Measurements from ENCODE around the gene ZNF587. TPM values are rescaled to one million over a fixed set of nuclear protein-coding genes. Genes with fewer than 3 reads are reported as not detected.
"Not testable (repeated sequence)": the region's sequence is repeated elsewhere in the genome, so short reads cannot be mapped to it uniquely, and the experiment has no call there.

The ZNF587 gene
- total RNA-seq, 6 experiments from 2014 or later = 22.6 to 28.6 (median 25.3) TPM

- peaks cover 97% of the 10 kb centered on the region for H3K9me3 Mint-ChIP-seq
- TF ChIP-seq, protein P1, sequence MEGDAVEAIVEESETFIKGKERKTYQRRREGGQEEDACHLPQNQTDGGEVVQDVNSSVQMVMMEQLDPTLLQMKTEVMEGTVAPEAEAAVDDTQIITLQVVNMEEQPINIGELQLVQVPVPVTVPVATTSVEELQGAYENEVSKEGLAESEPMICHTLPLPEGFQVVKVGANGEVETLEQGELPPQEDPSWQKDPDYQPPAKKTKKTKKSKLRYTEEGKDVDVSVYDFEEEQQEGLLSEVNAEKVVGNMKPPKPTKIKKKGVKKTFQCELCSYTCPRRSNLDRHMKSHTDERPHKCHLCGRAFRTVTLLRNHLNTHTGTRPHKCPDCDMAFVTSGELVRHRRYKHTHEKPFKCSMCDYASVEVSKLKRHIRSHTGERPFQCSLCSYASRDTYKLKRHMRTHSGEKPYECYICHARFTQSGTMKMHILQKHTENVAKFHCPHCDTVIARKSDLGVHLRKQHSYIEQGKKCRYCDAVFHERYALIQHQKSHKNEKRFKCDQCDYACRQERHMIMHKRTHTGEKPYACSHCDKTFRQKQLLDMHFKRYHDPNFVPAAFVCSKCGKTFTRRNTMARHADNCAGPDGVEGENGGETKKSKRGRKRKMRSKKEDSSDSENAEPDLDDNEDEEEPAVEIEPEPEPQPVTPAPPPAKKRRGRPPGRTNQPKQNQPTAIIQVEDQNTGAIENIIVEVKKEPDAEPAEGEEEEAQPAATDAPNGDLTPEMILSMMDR (IDR thresholded peaks at IDR 0.05) = no peak
- H3K27me3 Mint-ChIP-seq (ENCODE audit: insufficient read depth) = peaks cover 8% of the 10 kb centered on the region
- DNase-seq = no peak
- H3K36me3 Mint-ChIP-seq (ENCODE audit: low read depth) = peaks cover 77% of the 10 kb centered on the region
- H3K4me3 Mint-ChIP-seq = no peak overlapping the region
- H3K27ac Mint-ChIP-seq = no peak overlapping the region
- no peaks in the 10 kb centered on the region for H3K4me1 Mint-ChIP-seq (ENCODE audit: low read depth)
Measured at GRCh38 chr19:57872450-57872849, 22.8 kb downstream of the ZNF587 start.

GRCh38 chr19:57873883-57874799, 24.5 kb downstream of the ZNF587 start:
- DNase-seq = peak; percentile 6
- not testable (repeated sequence) for H3K27ac Mint-ChIP-seq
- peaks cover 66% of the 10 kb centered on the region for H3K36me3 Mint-ChIP-seq (ENCODE audit: low read depth)

DNA sequence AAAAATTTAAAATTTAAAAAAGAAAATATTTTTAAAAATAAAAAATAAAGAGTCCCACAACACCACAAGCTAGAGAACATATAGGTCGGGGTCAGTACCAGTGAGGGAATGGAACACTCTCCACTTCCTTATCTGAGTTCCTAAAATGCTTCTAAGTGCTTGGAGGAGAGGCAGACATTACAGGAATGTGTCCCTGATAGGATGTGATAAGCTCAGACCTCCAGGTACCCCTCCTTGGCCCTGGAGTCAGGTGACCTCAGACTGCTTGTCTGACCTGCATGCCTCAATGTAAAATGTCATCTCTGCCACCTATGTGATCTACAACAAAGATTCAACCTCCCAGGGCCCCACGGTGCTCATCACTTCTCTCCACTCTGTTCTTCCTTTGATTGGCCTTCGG, 36.4 kb downstream of the ZNF587 start:
- Mint-ChIP-seq H3K4me3 (no peak overlapping the region), H3K4me1 (ENCODE audit: low read depth) (peaks cover 6% of the 10 kb centered on the region; the same call in 1 of the 2 replicates), H3K36me3 (ENCODE audit: low read depth) (peaks cover 48% of the 10 kb centered on the region), H3K27ac (no peak overlapping the region), H3K27me3 (ENCODE audit: insufficient read depth) (no peaks in the 10 kb centered on the region), H3K9me3 (peaks cover 38% of the 10 kb centered on the region)
- no peak for DNase-seq
- TF ChIP-seq, protein P1 (IDR thresholded peaks at IDR 0.05) = no peak

More at GRCh38 chr19:57873883-57874799, 24.5 kb downstream of the ZNF587 start:
- not testable (repeated sequence) for H3K4me3 Mint-ChIP-seq; H3K4me1 Mint-ChIP-seq (ENCODE audit: low read depth); H3K27me3 Mint-ChIP-seq (ENCODE audit: insufficient read depth)
- peaks cover 83% of the 10 kb centered on the region for H3K9me3 Mint-ChIP-seq

DNA sequence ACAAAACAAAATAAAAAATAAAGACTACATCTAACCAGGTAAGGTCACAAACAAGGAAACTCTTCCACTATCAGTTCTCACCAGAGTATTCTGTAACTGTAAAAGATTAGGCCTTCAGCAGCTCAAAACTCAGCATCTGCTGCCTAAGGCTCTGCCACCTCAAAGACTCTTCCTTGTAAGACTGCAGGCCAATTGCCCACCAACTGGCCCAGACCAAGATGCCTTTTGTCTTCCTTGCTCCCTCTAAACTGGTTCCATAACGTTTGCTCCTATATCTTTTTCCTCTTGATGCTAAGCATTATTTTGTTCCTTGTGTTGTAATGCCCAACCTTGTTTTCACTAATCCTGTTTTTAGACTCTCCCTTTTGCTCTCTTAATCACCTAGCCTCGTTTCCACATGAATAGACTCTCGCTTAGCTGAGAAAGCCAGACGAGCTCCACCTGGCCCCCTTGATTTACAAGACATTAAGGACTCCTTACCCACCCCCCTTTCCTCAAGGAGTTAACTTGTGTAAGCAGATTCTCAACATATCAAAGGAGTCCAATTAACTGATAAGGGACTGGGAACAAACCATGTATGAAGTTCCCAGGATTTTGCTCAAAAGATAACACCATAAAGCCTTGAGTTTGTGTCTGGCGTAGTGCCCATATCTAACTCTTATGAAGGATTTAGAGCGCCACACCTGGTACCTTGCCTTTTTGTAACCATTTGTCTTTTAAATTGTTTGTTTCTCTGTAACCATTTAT, 37.7 kb downstream of the ZNF587 start:
- TF ChIP-seq, protein P1 (IDR thresholded peaks at IDR 0.05) = no peak
- H3K4me1 Mint-ChIP-seq (ENCODE audit: low read depth) = peaks cover 6% of the 10 kb centered on the region; the same call in 1 of the 2 replicates
- peaks cover 38% of the 10 kb centered on the region for H3K9me3 Mint-ChIP-seq
- H3K27ac Mint-ChIP-seq = no peak overlapping the region
- H3K27me3 Mint-ChIP-seq (ENCODE audit: insufficient read depth) = no peaks in the 10 kb centered on the region; the same call in 1 of the 2 replicates
- peaks cover 53% of the 10 kb centered on the region for H3K36me3 Mint-ChIP-seq (ENCODE audit: low read depth)
- DNase-seq = no peak
- no peak overlapping the region for H3K4me3 Mint-ChIP-seq

- Mint-ChIP-seq H3K4me1 (ENCODE audit: low read depth) (peaks cover 6% of the 10 kb centered on the region; the same call in 1 of the 2 replicates), H3K4me3 (peak overlapping the region; percentile 63; the same call in 1 of the 2 replicates), H3K36me3 (ENCODE audit: low read depth) (peaks cover 48% of the 10 kb centered on the region), H3K27me3 (ENCODE audit: insufficient read depth) (no peaks in the 10 kb centered on the region; the same call in 1 of the 2 replicates), H3K9me3 (peaks cover 33% of the 10 kb centered on the region), H3K27ac (no peak overlapping the region)
- TF ChIP-seq, protein P1 (IDR thresholded peaks at IDR 0.05) = no peak
- no peak for DNase-seq
Measured at GRCh38 chr19:57888107-57888559, 38.5 kb downstream of the ZNF587 start.
